ENCODE data around the gene CCDC12. TPM values are rescaled to one million over a fixed set of nuclear protein-coding genes. Genes with fewer than 3 reads are reported as not detected.
"Not testable (repeated sequence)": the region's sequence is repeated elsewhere in the genome, so short reads cannot be mapped to it uniquely, and the experiment has no call there.

CCDC12 gene
- total RNA-seq, 1 experiment from 2014 or later = 52.7 TPM

GRCh38 chr3:46966811-46967210, 9.7 kb downstream of the CCDC12 start:
- TF ChIP-seq CTCF (IDR thresholded peaks at IDR 0.05; ENCODE audit: insufficient read depth in 1 of 2, low read depth in 1 of 2, low read length in 1 of 2, severe bottlenecking in 1 of 2, unreplicated experiment in 1 of 2) = peak in 1 of 2 experiments; percentile 15
- Mint-ChIP-seq H3K27ac (ENCODE audit: unreplicated experiment) (peak overlapping the region; percentile 70), H3K36me3 (ENCODE audit: insufficient read depth, unreplicated experiment) (peaks cover 65% of the 10 kb centered on the region), H3K27me3 (ENCODE audit: insufficient read depth, unreplicated experiment) (no peaks in the 10 kb centered on the region), H3K4me3 (ENCODE audit: unreplicated experiment) (peak overlapping the region; percentile 39), H3K9me3 (ENCODE audit: unreplicated experiment) (no peaks in the 10 kb centered on the region), H3K4me1 (ENCODE audit: low read depth, unreplicated experiment) (peaks cover 46% of the 10 kb centered on the region)
- no peaks in the 10 kb centered on the region for H3K27me3 ChIP-seq (replicated peaks; ENCODE audit: control insufficient read depth, insufficient read depth, low read length)
- intact Hi-C loops (cut with micrococcal nuclease; ENCODE audit: unreplicated experiment) = no loop called here
- peaks cover 66% of the 10 kb centered on the region for H3K4me1 ChIP-seq
- peaks cover 1% of the 10 kb centered on the region for H3K36me3 ChIP-seq (ENCODE audit: control insufficient read depth, insufficient read depth, low read length)
- H3K9me3 ChIP-seq = no peaks in the 10 kb centered on the region
- CTCF ChIA-PET = interaction anchor here (0.8 to 2.4 kb wide), 7 partner anchors 8 to 57 kb away, joined by 3 to 15 read pairs (median 5); partner anchors contain the start of genes CCDC12 and NBEAL2
- no peak overlapping the region for H3K4me3 ChIP-seq (ENCODE audit: low read depth, low read length)
- POLR2A ChIA-PET = interaction anchor here (0.5 kb wide), 1 partner anchor 949 kb away, joined by 3 read pairs; no protein-coding TSS in a partner anchor
- no TSS peak for BruUV-seq (replicated peaks)
- peak; percentile 64 to 77 for DNase-seq

GRCh38 chr3:46965151-46965550, 11.4 kb downstream of the CCDC12 start:
- Mint-ChIP-seq H3K4me1 (ENCODE audit: low read depth, unreplicated experiment) (peaks cover 49% of the 10 kb centered on the region), H3K4me3 (ENCODE audit: unreplicated experiment) (no peak overlapping the region), H3K36me3 (ENCODE audit: insufficient read depth, unreplicated experiment) (peaks cover 66% of the 10 kb centered on the region), H3K27ac (ENCODE audit: unreplicated experiment) (peak overlapping the region; percentile 70), H3K27me3 (ENCODE audit: insufficient read depth, unreplicated experiment) (no peaks in the 10 kb centered on the region), H3K9me3 (ENCODE audit: unreplicated experiment) (no peaks in the 10 kb centered on the region)
- intact Hi-C loops (cut with micrococcal nuclease; ENCODE audit: unreplicated experiment) = loop anchor here (2.0 kb wide), 1 partner anchor 16 kb away; no protein-coding TSS in a partner anchor
- Histone ChIP-seq H3K9me3 (no peaks in the 10 kb centered on the region), H3K36me3 (ENCODE audit: control insufficient read depth, insufficient read depth, low read length) (no peaks in the 10 kb centered on the region), H3K27me3 (replicated peaks; ENCODE audit: control insufficient read depth, insufficient read depth, low read length) (no peaks in the 10 kb centered on the region), H3K4me1 (peaks cover 66% of the 10 kb centered on the region), H3K4me3 (ENCODE audit: low read depth, low read length) (no peak overlapping the region)
- no peak for TF ChIP-seq CTCF (IDR thresholded peaks at IDR 0.05; ENCODE audit: insufficient read depth in 1 of 2, low read depth in 1 of 2, low read length in 1 of 2, severe bottlenecking in 1 of 2, unreplicated experiment in 1 of 2)
- ChIA-PET CTCF (interaction anchor here (1.0 to 2.4 kb wide), 4 partner anchors 17 to 29 kb away, joined by 3 to 15 read pairs (median 3); no protein-coding TSS in a partner anchor), POLR2A (interaction anchor here (0.6 to 1.0 kb wide), 2 partner anchors 14 to 15 kb away, joined by 3 read pairs; partner anchors contain the start of gene NBEAL2)
- DNase-seq = peak in 1 of 2 experiments; percentile 55
- BruUV-seq (replicated peaks) = no TSS peak

GRCh38 chr3:46964038-46964590, 12.4 kb downstream of the CCDC12 start:
- H3K4me3 Mint-ChIP-seq (ENCODE audit: unreplicated experiment); H3K9me3 ChIP-seq; H3K27ac Mint-ChIP-seq (ENCODE audit: unreplicated experiment); POLR2A ChIA-PET; H3K9me3 Mint-ChIP-seq (ENCODE audit: unreplicated experiment); H3K27me3 Mint-ChIP-seq (ENCODE audit: insufficient read depth, unreplicated experiment); BruUV-seq (replicated peaks); H3K36me3 ChIP-seq (ENCODE audit: control insufficient read depth, insufficient read depth, low read length); H3K4me3 ChIP-seq (ENCODE audit: low read depth, low read length); H3K27me3 ChIP-seq (replicated peaks; ENCODE audit: control insufficient read depth, insufficient read depth, low read length); DNase-seq: not testable (repeated sequence)
- CTCF ChIA-PET = interaction anchor here (1.1 kb wide), 1 partner anchor 18 kb away, joined by 3 read pairs; no protein-coding TSS in a partner anchor
- intact Hi-C loops (cut with micrococcal nuclease; ENCODE audit: unreplicated experiment) = loop anchor here (2.0 kb wide), 1 partner anchor 15 kb away; no protein-coding TSS in a partner anchor
- peaks cover 58% of the 10 kb centered on the region for H3K4me1 Mint-ChIP-seq (ENCODE audit: low read depth, unreplicated experiment)
- peaks cover 76% of the 10 kb centered on the region for H3K4me1 ChIP-seq
- H3K36me3 Mint-ChIP-seq (ENCODE audit: insufficient read depth, unreplicated experiment) = peaks cover 67% of the 10 kb centered on the region
